HTERT RPE-1 (cell line): ENCODE measurements around the gene G6PD.
"Not testable (repeated sequence)": the region's sequence is repeated elsewhere in the genome, so short reads cannot be mapped to it uniquely, and the experiment has no call there.

Experiments used
- in situ Hi-C: fragments of 300-500 bp; cut with MboI; formaldehyde crosslinking; loops from 4 replicates; pipeline ENCODE4 v1.14.3; 2020; ENCODE audit warnings: low sequenced_read_pairs

G6PD gene

DNA sequence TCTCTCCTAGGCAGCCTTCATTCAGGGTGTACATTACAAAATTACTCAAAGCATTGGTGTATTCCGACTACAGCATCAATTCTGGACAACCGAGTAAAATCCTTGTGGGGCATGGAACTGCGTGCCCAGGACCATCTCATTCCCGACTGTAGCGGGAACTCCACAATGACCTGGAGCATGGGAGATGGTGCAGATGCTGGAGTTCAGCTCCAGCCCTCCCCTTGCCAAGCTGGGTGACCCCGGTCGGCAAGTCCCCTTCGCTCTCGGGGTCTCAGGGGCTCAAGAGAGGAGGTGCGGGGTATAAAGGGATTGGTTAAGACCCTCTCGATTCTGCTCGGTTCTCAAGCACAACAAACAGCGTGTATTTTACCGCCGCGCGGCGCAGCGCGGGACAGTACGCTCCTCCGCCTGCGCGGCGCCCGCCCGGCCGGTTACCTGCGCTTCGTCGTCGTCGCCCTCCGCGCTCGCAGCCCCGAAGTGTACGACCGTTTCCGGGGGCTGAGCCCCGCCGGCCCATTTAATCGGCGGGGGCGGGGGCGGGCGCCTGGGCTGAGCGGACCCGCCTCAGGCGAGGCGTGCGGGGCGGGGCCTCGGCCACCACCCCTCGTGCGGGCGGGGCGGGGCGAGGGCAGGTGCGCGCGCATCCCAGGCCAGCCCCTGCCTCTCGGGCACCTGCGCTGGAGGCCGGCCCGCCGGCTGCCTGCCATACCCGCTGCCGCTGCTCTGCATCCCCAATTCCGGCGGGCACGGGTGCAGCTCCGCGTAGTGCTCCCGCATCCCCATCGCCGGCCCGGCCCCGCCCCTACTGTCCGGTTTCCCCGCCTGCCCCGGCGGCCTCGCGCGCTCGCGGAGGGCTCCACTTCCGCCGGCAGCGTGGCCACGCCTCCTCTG is at the start of gene G6PD:
TSS of gene G6PD (minus strand) at position 493 of the 891 bp plus-strand sequence. CDS start 691 bp downstream, outside the sequence.
- in situ Hi-C loops, result no loop called here

DNA sequence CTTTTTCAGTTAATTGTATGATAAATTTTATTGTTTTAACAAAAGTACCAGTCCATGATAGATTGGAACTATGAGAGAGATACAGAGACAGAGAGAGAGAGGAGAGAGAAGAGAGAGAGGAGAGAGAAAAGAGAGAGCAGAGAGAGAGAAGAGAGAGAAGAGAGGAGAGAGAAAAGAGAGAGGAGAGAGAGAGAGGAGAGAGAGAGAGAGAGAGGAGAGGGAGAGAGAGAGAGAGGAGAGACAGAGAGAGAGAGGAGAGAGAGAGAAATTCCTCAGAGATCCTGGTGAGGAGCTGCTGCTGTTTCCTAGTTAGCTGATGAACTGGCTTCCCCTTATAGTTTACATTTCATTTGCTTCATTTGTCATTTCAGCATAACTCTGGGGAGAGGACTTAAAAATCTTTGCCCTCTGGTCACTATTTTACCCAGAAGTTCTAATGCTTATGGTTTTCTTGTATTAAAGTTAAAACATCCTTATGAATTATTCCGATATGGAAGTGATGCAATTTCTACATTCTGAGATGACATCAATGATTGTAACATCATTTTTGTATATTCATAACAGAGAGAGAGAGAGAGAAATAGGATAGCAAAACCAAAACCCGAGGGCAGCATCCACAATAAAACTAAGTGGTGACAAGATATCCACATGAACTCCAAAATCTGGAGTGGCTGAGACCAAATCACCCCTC is 49.1 kb upstream of the G6PD start:
- in situ Hi-C loops, result no loop called here

DNA sequence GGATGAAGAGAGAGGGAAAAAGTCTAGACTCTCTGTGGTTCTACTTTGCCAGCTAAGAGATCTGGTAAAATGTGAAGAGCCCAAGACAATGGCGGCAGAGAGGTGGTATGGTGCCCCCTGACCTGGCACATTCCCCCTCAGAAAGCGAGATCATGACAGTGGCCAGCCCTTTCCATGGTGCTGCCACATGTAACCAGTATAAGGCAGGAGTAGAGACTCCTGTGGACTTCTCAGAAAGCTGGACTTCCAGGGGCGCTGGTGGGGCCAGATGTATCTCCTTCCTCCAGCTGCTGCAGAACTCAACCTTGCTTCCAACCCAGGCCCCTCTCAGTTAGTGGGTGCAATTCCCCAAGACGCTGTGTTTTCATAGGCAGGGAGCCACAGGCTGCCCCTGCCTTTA is 47.8 kb upstream of the G6PD start:
- in situ Hi-C loops, result no loop called here

DNA sequence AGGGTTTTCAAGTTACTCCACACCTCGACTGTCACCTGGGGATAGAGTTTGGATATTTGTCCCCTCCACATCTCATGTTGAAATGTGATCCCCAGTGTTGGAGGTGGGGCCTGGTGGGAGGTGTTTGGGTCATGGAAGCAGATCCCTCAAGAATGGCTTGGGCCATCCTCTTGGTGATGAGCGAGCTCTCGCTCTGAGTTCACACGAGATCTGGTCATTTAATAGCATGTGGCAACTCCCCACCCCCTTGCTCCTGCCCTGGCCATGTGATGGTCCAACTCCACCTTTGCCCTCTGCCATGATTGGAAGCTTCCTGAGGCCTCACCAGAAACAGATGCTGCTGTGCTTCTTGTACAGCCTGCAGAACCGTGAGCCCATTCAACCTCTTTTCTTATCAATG is 46.6 kb upstream of the G6PD start:
- in situ Hi-C loops, result no loop called here

DNA sequence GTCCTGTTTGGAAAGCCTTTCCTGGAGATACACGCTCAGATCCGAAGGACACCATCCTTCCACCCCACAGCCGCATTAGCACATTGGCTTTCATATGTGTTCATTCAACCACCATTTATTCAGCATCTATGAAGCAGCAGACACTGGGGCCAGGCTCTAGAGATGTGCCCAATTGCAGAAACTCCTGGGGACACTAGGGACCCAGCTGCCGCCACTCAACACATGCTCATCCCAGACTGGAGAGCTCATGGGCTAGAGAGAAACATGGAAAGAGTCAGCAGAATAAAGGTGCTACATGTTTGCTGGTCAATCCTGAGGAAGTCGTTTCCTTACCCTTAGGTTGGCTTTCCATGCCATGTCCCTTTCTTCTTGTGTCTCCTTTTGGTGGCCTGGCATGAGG is 45.9 kb upstream of the G6PD start:
- in situ Hi-C loops, result no loop called here

DNA sequence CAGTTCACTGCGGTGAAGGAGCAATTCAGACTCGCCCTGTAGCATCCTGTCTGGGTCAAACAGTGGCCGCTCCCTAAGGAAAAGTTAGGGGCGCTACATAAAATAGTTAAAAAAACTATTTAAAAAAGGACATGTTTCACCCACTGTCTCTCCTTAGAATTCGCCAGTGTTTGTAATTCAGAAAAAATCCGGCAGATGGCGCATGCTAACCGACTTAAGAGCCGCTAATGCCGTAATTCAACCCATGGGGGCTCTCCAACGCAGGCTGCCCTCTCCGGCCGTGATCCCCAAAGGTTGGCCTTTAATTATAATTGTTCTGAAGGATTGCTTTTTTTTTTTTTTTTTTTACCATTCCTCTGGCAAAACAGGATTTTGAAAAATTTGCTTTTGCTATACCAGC is 43.8 kb upstream of the G6PD start:
- in situ Hi-C loops, result not testable (repeated sequence)

DNA sequence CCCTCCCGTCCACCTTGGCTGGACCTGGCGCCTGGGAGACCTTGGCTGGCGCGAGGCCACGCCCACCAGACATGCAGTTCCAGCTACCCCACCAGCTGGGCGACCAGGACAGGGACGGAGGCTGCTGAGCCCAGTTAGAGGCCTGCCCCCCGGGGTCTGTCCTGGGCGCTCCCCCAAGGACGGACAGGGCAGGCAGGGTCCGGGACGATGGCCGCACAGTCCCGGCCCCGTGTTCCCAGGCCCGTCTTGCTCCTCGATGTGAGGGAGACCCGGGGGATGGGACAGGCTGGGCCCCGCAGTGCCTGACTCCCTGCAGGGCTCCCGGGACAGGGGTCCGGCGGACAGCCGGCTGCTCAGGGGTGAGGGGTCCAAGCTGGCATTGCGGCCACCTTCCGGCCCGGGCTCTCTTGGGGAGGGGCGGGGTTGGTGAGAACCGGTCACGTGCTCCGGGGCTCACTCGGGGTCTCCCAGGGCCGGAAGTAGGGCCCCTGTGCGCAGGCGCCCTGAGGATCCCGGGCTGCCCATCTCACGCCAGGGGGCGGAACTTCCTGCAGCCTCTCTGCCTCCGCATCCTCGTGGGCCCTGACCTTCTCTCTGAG is 38.0 kb upstream of the G6PD start, which contains the start of gene CTAG1A:
TSS of gene CTAG1A (plus strand) at position 549 of the 599 bp plus-strand sequence. CDS start 74 bp downstream, outside the sequence.
- in situ Hi-C loops, result not testable (repeated sequence)

DNA sequence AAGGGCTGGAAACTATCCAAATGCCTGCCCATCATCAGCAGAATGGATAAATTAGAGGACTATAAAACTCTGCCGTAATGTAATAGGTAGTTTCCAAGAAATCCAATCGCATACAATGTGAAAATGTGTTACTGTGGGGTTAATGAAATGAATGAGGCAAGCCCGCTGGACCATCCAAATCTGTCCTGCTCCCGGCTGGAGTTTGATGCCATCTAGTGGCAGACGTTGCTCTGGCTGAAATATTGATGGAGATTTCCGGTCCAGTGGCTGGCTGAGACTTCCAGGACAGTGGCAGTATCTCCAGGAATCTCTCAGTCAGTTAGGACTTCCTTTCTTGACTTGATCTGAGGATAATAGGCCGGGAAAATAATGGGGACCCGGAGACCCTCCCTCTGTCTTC is 36.3 kb upstream of the G6PD start:
- in situ Hi-C loops, result not testable (repeated sequence)

DNA sequence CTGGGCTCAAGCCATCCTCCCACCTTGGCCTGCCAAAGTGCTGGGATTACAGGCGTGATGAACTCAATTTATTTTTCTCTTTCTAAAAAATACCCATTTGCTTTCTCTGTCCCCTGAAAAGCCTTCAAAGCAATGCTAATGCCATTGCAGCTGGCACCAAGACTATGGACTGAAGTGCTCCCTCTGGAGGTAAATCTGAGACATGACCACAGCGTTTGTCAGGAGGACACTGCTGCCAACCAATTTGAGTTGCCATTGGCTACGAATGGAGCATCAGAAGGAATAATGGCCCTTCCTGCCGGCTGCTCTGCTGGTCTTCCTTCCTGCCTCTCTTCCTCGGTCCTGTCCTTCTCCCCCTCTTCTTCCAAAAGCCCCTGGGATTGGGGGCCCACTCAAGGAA is 28.4 kb upstream of the G6PD start:
- in situ Hi-C loops, result not testable (repeated sequence)

DNA sequence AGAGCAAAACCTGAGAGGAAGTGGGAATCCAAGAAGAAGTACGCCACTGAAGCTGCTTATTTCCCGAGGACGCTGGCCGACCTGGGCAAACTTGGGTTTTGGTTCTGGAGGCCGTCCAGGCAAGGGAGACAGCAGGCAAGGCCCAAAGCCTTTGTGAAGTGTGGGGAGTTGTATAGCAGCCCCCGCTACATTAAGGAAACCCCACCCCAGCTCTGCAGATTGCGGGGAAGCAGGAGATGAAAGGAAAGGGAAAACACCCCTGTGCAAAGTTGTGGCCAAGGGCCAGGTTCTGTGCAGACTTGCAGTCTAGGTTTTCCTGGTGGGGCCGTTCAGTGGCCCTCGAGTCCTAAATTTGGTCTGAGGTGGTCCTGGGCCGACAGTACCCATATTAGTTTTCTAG is 26.4 kb upstream of the G6PD start:
- in situ Hi-C loops, result not testable (repeated sequence)

DNA sequence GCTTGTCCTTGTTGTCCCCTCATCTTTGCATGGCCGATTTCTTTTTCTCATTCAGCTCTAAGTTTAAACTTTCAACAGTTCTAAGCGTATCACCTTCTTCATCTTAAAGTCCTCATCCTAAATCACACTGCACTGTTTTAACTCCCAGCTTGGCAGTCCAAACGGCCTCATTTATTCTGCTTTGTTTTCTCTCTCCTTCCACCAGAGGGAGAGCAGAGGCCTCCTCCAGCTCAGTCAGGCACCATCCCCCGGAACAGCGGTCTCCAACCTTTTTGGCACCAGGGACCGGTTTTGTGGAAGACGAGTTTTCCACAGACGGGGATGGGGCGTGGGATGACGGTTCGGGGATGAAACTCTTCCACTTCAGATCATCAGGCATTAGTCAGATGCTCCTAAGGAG is 23.7 kb upstream of the G6PD start:
- in situ Hi-C loops, result not testable (repeated sequence)

DNA sequence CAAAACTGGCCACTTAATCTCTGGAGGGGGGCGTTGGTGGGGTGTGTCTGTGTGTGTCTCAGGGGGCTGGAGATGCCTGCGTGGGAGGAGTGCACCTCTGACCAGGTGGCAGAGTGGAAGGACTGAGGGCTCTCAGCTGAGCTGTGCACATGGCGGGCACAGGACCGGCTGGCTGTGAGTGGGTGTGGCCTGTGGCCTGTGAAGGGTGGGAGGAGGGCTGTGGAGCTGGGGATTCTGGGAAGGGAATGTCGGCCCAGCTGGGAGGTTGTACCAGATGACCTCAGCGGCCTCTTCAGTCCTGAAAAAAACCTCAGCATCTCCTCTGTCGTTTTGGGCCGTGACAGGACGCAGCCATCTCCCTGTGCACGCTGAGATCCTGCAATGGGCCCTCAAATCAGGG is 15.6 kb upstream of the G6PD start:
- in situ Hi-C loops, result not testable (repeated sequence)

DNA sequence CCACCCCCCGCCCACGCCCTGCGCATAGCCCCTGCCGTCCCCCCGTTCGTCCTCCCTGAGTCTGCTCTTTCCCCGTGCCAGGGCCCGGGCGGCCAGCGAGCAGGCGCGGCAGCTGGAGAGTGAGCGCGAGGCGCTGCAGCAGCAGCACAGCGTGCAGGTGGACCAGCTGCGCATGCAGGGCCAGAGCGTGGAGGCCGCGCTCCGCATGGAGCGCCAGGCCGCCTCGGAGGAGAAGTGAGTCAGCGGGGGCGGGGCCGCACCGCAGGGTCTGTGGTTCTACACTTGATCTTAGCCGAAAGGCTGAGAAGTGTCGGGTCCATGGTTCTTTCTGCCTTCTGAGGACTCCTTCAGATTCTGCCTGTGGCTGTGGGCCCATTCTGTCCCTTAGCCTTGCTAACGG is 13.7 kb upstream of the G6PD start:
- in situ Hi-C loops, result not testable (repeated sequence)

DNA sequence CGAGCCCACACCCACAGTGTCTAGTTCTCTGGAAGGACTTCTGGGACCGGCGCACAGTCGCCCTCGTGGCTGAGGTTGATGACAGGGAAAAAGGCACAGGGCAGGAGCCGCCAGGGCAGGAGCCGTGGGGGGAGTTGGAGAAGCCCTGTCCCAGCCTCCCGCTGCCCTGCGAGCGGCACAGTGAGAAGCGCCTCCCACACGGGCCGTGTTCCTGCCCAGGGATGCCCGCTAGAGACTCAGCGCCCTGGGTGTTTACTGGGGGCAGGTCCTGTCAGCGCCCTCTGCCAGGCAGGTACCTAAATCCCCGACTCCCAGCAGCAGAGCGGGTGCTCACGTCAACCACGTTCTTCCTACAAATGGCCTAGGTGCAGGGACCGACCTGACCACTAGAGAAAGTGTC is 12.2 kb upstream of the G6PD start:
- in situ Hi-C loops, result not testable (repeated sequence)

DNA sequence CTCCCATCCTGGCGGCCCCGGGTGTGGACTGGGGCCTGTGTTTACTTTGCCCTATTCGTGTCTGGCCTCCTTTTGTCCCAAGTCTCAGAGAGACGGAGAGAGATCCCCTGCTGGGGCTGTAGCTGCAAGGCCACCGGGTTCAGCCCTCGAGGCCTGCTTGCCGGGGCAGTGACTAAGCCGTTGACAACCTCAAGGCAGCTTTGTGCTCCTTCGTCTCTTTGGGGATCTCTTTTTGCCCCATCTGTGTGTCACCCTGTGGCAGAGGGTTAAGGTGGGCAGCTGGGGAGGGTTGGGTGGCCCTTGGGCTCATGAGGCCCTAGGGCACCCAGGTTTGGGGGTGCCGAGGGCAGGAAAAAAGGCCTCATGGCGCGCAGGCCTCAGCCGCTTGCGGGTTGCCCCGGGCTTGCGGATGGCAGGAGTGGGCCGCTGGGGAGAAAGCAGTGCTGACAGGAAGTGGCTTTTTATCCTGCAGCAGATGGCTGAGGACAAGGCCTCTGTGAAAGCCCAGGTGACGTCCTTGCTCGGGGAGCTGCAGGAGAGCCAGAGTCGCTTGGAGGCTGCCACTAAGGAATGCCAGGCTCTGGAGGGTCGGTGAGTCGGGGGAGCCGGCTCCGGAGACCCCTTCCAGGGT is 11.5 kb upstream of the G6PD start:
- in situ Hi-C loops, result not testable (repeated sequence)

DNA sequence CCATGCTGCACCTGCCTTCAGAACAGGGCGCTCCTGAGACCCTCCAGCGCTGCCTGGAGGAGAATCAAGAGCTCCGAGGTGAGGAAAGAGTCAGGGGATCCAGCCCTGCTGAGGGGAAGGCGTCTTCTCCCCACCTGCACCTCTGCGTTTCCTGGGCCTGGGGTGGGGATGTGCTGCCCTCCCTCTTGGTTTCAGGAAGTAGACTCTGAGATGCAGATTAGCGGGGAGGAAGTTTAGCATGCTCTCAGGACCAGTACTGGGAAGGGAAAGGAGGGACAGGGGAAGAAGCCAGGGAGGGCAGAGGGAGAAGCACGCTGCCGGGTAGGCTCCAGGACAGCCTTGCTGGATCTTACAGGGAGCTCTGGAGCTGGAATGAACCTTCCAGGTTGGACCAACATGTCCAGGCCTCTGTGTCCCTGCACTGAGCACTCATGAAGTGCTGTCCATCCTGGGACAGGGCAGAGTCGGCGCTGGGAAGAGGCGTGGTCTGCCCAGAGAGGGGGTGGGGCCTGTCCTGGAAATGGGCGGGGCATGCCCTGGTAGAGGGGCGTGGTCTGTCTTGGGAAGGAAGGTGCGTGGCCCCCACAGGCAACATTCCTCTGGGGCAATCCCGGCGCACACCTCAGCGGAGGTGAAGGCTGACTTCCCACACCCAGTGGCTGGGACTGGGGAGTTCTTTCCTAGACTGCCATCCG is 5.6 kb upstream of the G6PD start:
- in situ Hi-C loops, result not testable (repeated sequence)

DNA sequence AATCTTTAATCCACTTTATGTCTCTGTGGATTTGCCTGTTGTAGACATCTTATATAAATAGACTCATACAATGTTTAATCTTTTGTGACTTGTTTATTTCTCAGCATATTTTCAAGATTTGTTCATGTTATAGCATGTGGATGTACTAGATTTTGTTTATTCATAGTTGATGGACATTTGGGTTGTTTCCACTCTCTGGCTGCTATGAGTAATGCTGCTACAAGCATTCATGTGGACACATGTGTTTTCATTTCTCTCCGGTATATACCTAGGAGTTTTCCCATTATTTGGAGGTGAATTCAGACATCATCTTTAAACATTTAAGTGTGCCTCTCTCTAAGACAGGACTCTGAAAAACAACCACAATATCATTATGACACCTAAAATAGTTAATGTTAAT is 3.1 kb upstream of the G6PD start:
- in situ Hi-C loops, result no loop called here

DNA sequence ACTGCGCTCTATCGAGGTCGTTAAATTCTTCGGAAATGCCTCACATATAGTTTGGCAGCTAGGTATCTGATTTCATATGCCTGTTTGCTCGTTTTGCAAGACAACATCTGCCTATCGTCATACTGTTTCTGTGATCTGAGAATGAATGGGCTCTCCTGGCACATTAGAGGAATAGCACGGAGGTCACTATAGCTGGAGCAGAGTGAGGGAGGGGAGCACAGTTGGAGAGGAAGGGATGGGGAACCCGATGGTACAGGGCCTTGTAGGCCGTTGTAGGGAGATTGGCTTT is 1.3 kb upstream of the G6PD start:
- in situ Hi-C loops, result no loop called here

DNA sequence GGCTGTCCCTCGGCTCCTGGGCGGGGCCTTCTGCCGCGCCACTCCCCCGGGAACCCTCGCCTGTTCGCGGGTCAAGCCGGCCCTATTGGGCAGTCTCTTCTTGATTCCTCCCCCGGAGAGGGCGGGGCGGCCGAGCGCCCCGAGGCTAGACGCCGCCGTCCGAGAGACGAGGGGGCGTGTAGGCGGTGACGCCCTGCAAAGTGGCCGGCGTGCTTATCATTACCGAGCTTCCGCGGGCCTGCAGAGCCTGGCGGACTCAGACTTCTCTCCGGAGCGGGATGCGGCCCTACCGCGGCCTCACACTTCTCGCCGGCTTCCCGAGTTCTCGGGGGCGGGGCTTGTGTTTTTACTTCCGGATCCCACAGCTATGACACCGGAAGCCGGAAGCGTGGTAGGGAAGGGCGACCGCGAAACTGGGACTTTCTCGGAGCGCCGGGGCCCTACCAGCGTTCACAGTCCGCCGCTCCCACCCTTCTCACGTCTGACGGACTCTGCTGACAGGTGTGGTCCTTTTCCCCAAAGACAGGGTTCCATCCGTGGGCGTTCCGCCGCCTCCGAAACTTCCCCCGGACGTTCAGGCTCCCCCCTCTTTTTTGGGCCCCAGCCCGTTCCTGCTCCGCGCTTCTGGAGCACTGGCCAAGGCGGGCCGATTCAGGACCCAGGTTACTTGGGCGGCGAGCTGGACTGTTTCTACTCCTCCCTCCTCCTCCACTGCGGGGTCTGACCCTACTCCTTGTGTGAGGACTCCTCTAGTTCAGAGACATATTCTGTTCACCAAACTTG is 790 bp upstream of the G6PD start, which contains the start of gene IKBKG:
TSS of gene IKBKG (plus strand) at position 376 of the 783 bp plus-strand sequence. CDS start 4,383 bp downstream, outside the sequence.
- in situ Hi-C loops, result no loop called here
